Thyroid gland (tissue), 4 donors: ENCODE data around the gene ADTRP. TPM values are rescaled to one million over a fixed set of nuclear protein-coding genes. Genes with fewer than 3 reads are reported as not detected.
"Not testable (repeated sequence)": the region's sequence is repeated elsewhere in the genome, so short reads cannot be mapped to it uniquely, and the experiment has no call there.

Experiments
- DNase-seq, 2 donors: peaks; one replicate each; pipeline ENCODE4 v3.0.0-alpha.2; 2019
- H3K27ac ChIP-seq, 3 donors: fragments of 200-600 bp; sonication (generic); 1 replicate in 2 of 3; 2 replicates in 1 of 3; pipeline ENCODE4 v1.5.1; 2016 to 2019; ENCODE audit warnings: mild to moderate bottlenecking in 1 of 3, moderate library complexity in 1 of 3
- H3K27me3 ChIP-seq: fragments of 200-600 bp; sonication (generic); one replicate; pipeline ENCODE4 v1.5.1; 2019
- H3K36me3 ChIP-seq, 2 donors: fragments of 200-600 bp; sonication (generic); one replicate each; pipeline ENCODE4 v1.5.1; 2016 to 2019
- H3K4me1 ChIP-seq, 2 donors: fragments of 200-600 bp; sonication (generic); one replicate each; pipeline ENCODE4 v1.5.1; 2017 to 2019
- H3K4me3 ChIP-seq, 3 donors: fragments of 200-600 bp; sonication (generic); replicated peaks in 1 of 3; 1 replicate in 2 of 3; 2 replicates in 1 of 3; pipeline ENCODE4 v1.5.1; 2016; ENCODE audit warnings: mild to moderate bottlenecking in 1 of 3
- H3K9me3 ChIP-seq: fragments of 200-600 bp; sonication (generic); one replicate; pipeline ENCODE4 v1.5.1; 2017
- CTCF ChIP-seq, 6 experiments: fragments of 200-600 bp in 3 of 6; fragments of 450-650 bp in 3 of 6; sonication (generic) in 3 of 6; IDR thresholded peaks; one replicate each; pipeline ENCODE4 v1.5.1; 2016 to 2019; ENCODE audit warnings: antibody characterized with exemption in 6 of 6, mild to moderate bottlenecking in 2 of 6, inconsistent platforms in 1 of 6, moderate library complexity in 1 of 6
- POLR2A ChIP-seq, 2 donors: fragments of 450-650 bp; IDR thresholded peaks; one replicate each; pipeline ENCODE4 v1.6.1; 2017; ENCODE audit warnings: antibody characterized with exemption in 2 of 2, mild to moderate bottlenecking in 2 of 2, moderate library complexity in 1 of 2
- WGBS, 2 donors: methylation state at CpG; one replicate each; pipeline ENCODE4 v1.1.5; 2017; 5-methylcytosine and 5-hydroxymethylcytosine counted together
- intact Hi-C: fragments of 100-400 bp; cut with DNase I; formaldehyde crosslinking; loops from one replicate; pipeline ENCODE4 v1.15.1; 2023
- total RNA-seq, 4 donors: library from RNA; depleted of rRNA; stranded (reverse); fragments of >200 nt; gene quantifications; one replicate each; pipeline ENCODE4 v1.2.3, GENCODE V29; 2016

ADTRP gene
- total RNA-seq, 4 donors from 2014 or later, result 0.40 to 3.5 TPM; not detected in 2

GRCh38 chr6:11804701-11805100 is 26.1 kb upstream of the ADTRP start:
- DNase-seq, result no peak
- H3K4me1 ChIP-seq, result peaks cover 32% of the 10 kb centered on the region in 2 donors
- H3K27me3 ChIP-seq, result no peaks in the 10 kb centered on the region
- 80 to 87% methylated on average over 3 of the region's 3 CpGs for WGBS, 2 donors
- no peak overlapping the region for H3K27ac ChIP-seq
- intact Hi-C loops, result no loop called here
- no peak overlapping the region for H3K4me3 ChIP-seq
- no peak for TF ChIP-seq POLR2A (IDR thresholded peaks at IDR 0.05)
- TF ChIP-seq CTCF (IDR thresholded peaks at IDR 0.05), result no peak
- no peaks in the 10 kb centered on the region for H3K36me3 ChIP-seq
- no peaks in the 10 kb centered on the region for H3K9me3 ChIP-seq

DNA sequence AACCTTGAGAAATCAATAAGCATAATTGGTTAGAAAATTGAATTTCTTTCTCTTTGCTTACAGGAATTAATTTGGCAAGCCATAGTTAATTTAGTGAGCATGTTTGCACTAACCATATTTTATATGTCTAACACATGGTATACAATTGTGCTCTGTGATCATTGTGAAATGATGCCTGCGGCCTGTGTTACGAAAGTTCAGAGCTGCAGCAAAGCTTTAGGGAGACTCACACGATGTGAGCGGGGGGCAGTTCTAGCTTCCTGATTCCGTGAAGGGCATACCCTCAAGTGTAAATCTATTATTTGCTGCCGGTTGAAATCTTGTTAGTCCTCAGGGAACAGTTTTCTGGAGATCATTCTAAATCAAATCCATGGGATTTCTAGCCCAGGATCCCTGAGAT is 25.5 kb upstream of the ADTRP start:
- no peaks in the 10 kb centered on the region for H3K9me3 ChIP-seq
- DNase-seq, result no peak
- WGBS, 2 donors, result 89 to 91% methylated on average over 6 of the region's 6 CpGs
- H3K4me1 ChIP-seq, result peaks cover 26 to 27% of the 10 kb centered on the region in 2 donors
- no peak for TF ChIP-seq POLR2A (IDR thresholded peaks at IDR 0.05)
- TF ChIP-seq CTCF (IDR thresholded peaks at IDR 0.05), result no peak
- peak overlapping the region in 1 of 3 donors; percentile 42 for H3K27ac ChIP-seq
- no peaks in the 10 kb centered on the region for H3K36me3 ChIP-seq
- H3K4me3 ChIP-seq, result no peak overlapping the region
- intact Hi-C loops, result no loop called here
- no peaks in the 10 kb centered on the region for H3K27me3 ChIP-seq

- Histone ChIP-seq H3K27ac (peak overlapping the region in 2 of 3 donors; percentile 42 to 74), H3K9me3 (no peaks in the 10 kb centered on the region), H3K4me3 (no peak overlapping the region), H3K27me3 (no peaks in the 10 kb centered on the region), H3K36me3 (no peaks in the 10 kb centered on the region), H3K4me1 (peaks cover 23 to 24% of the 10 kb centered on the region in 2 donors)
- TF ChIP-seq POLR2A (IDR thresholded peaks at IDR 0.05) (no peak), CTCF (IDR thresholded peaks at IDR 0.05) (no peak)
- 60 to 72% methylated on average over 2 of the region's 2 CpGs for WGBS, 2 donors
- no peak for DNase-seq
- intact Hi-C loops, result no loop called here
Observed at GRCh38 chr6:11803591-11803971, 25.0 kb upstream of the ADTRP start.

DNA sequence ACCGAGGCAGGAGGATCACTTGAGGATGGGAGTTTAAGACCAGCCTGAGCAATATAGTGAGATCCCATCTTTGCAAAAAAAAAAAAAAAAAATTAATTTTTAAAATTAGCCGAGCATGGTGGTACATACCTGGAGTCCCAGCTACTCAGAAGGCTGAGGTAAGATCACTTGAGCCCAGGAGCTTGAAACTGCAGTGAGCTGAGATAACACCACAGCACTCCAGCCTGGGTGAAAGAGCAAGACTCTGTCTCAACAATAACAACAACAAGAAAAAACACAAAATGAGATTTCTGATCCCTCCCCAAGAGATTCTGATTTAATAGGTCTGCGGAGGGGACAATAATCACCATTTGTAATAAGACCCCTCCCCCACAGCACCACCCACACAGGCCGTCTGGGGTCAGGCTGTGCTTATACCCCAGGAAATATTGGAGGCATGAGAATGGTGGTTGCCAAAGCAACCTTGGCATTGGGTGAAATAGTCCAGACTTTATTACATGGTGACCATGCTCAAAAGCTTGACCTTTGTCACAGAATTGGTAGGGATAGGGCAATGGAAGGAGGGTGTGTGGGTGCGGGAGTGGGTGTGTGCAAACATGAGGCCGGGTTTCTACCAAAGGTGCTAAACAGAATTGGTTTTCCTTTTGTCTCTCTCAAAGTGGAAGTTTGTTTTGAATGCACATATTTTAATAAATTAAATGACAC is 24.4 kb upstream of the ADTRP start:
- Histone ChIP-seq H3K27me3 (no peaks in the 10 kb centered on the region), H3K4me3 (no peak overlapping the region), H3K9me3 (no peaks in the 10 kb centered on the region), H3K36me3 (no peaks in the 10 kb centered on the region), H3K4me1 (peaks cover 23 to 24% of the 10 kb centered on the region in 2 donors), H3K27ac (peak overlapping the region; percentile 21 to 74 (median 42))
- WGBS, 2 donors, result 43 to 45% methylated on average over 6 of the region's 6 CpGs
- no peak for TF ChIP-seq POLR2A (IDR thresholded peaks at IDR 0.05)
- TF ChIP-seq CTCF (IDR thresholded peaks at IDR 0.05), result no peak
- intact Hi-C loops, result no loop called here
- peak; percentile 54 to 58 for DNase-seq

GRCh38 chr6:11800531-11800930 is 21.9 kb upstream of the ADTRP start:
- H3K36me3 ChIP-seq, intact Hi-C loops, H3K9me3 ChIP-seq, H3K27me3 ChIP-seq, H3K27ac ChIP-seq, DNase-seq, H3K4me3 ChIP-seq: not testable (repeated sequence)
- WGBS, 2 donors, result 50 to 87% methylated on average over 1 of the region's 1 CpG
- peaks cover 23 to 25% of the 10 kb centered on the region in 2 donors for H3K4me1 ChIP-seq
